ENCODE results near the gene CALCOCO2.

CALCOCO2 gene

GRCh38 chr17:48873696-48874443 is 43.0 kb downstream of the CALCOCO2 start:
- no peak for DNase-seq (ENCODE audit: low read depth in 2 of 2)

GRCh38 chr17:48878920-48879898 is 48.4 kb downstream of the CALCOCO2 start:
- DNase-seq (ENCODE audit: low read depth in 2 of 2) = peak in 1 of 2 donors; percentile 16

GRCh38 chr17:48882272-48882671 is 51.4 kb downstream of the CALCOCO2 start:
- DNase-seq (ENCODE audit: low read depth in 2 of 2) = no peak

- DNase-seq (ENCODE audit: low read depth in 2 of 2) = no peak
Observed at GRCh38 chr17:48883171-48883570, 52.3 kb downstream of the CALCOCO2 start.

- no peak for DNase-seq (ENCODE audit: low read depth in 2 of 2)
Observed at GRCh38 chr17:48890086-48890485, 59.3 kb downstream of the CALCOCO2 start.

GRCh38 chr17:48892940-48893645 is 62.3 kb downstream of the CALCOCO2 start:
- no peak for DNase-seq (ENCODE audit: low read depth in 2 of 2)

- DNase-seq (ENCODE audit: low read depth in 2 of 2) = no peak
Observed at GRCh38 chr17:48893646-48894508, 63.0 kb downstream of the CALCOCO2 start.

- no peak for DNase-seq (ENCODE audit: low read depth in 2 of 2)
Observed at GRCh38 chr17:48894886-48895285, 64.1 kb downstream of the CALCOCO2 start.

DNA sequence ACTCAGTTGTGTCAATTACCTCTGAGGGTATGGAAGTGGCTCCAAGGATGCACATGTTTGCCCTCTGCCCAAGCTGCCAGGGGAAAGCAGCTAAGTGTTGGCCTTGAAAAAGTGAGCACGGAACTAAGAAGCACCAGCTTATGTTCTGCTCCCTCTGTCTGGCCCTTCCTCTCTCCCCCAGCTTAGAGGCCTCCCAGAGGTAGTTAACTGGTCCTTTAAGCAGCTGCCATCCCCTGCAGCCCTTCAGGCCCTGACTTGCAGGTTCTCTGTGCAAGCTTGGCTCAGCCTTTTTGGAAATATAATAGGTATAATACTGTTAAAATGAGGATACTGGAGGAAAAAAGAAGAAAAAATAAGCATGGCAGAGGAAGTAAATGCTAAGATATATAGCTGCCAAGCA is 70.4 kb downstream of the CALCOCO2 start:
- no peak for DNase-seq (ENCODE audit: low read depth in 2 of 2)

DNA sequence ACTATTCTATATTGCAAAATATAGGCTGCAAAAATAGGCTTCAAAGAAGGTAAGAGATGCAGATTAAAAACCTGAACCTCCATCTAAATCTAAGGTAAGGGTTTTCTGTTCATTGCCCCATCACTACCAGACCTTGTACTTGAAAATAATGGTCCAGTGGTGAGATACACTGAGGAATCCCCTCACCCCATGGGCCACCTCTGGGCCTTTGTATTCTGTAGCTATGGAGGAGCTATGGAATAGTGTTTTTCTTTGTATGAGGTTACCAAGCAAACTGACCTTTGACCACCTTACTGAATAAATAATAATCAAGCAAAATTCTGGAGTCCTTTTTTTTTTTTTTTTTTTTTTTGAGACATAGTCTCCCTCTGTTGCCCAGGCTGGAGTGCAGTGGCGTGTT is 72.6 kb downstream of the CALCOCO2 start:
- DNase-seq (ENCODE audit: low read depth in 2 of 2) = no peak

DNA sequence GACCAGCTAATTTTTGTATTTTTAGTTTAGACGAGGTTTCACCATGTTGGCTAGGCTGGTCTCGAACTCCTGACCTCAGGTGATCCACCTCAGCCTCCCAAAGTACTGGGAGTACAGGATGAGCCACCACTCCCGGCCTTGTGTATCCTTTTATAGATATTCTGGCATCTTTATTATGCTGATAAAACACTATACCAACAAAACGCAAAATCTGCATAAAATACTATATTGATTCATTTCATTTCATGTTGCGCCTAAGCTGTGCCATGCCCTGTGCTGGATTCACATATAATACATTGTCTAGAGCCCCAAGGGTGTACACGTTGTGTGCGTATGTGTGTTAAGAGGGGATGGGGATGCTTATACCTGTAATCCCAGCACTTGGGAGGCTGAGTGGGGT is 73.6 kb downstream of the CALCOCO2 start:
- DNase-seq (ENCODE audit: low read depth in 2 of 2) = no peak

- no peak for DNase-seq (ENCODE audit: low read depth in 2 of 2)
Observed at GRCh38 chr17:48905987-48906515, 75.2 kb downstream of the CALCOCO2 start.

GRCh38 chr17:48907713-48908046 is 76.8 kb downstream of the CALCOCO2 start:
- no peak for DNase-seq (ENCODE audit: low read depth in 2 of 2)

- DNase-seq (ENCODE audit: low read depth in 2 of 2) = peak; percentile 77 to 82
Observed at GRCh38 chr17:48908047-48908843, 77.4 kb downstream of the CALCOCO2 start, which contains the start of gene UBE2Z. Gene UBE2Z, plus strand, starts transcription at chr17:48908407. Its CDS starts 97 bp downstream, at chr17:48908504.

DNA sequence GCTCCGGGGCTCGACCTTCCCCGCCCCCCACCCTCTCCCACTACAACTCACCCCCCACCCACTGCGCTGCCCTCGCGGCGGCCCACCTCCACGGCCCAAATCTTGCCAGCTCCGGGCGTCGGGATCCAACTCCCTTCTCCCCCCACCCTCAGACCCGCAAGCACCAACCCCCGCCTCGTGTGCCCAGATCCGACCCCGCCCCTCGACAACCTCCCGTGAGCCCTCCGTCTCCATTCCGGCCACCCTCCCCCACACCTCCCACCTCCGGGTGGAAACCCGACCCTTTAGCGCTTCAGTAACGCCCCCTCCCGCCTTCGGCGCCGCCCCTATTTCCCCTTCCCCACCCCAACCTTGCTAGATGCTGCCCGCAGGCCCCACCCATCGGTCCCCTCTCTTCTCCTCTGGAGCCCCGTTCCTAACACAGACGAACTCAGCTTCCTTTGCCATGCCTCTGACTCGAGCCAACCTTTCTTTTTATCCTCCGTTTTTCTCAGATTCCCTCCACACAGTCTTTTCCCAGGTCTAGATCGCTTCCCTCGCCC is 78.1 kb downstream of the CALCOCO2 start:
- DNase-seq (ENCODE audit: low read depth in 2 of 2) = peak; percentile 65 to 95

- DNase-seq (ENCODE audit: low read depth in 2 of 2) = no peak
Observed at GRCh38 chr17:48909783-48910182, 78.9 kb downstream of the CALCOCO2 start.

GRCh38 chr17:48910370-48910769 is 79.5 kb downstream of the CALCOCO2 start:
- no peak for DNase-seq (ENCODE audit: low read depth in 2 of 2)

DNA sequence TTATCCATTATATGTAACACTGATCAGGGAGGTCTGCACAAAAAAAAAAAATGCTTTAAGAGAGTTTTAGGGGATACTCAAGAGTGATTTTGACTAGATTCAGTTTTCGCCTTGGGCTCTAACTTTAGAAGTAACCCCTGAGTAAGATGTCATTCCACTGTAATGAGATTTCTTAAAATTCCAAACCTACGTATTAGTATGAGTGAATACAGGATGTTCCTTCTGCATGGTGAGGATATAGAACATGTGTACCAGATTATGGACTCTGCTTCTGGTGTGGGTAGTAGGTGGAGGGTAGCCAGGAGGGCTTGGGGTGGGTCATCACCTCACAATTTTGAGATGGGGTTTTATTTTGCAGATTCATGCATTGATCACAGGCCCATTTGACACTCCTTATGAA is 81.6 kb downstream of the CALCOCO2 start:
- DNase-seq (ENCODE audit: low read depth in 2 of 2) = no peak

All from stimulated activated CD4-positive, alpha-beta T cell treated with anti-CD3 and anti-CD28 coated beads, Interleukin-1b, Interleukin-23, amount 100 ng/mL, for 1 hour (primary cell).